Measurements from ENCODE around the gene KIF13A.

GRCh38 chr6:18004256-18004985 lies 17.0 kb upstream of the KIF13A start:
- TF ChIP-seq POLR2AphosphoS5 (IDR thresholded peaks at IDR 0.05; ENCODE audit: low read depth, low read length) (no peak), POLR2A (IDR thresholded peaks at IDR 0.05; ENCODE audit: low read depth, low read length) (no peak), TAF1 (IDR thresholded peaks at IDR 0.05; ENCODE audit: borderline replicate concordance, low read depth, low read length) (no peak)

Measured in GM12892 (cell line).